Activated T-cell treated with anti-CD3 and anti-CD28 coated beads, Interleukin-2, amount 50 U/mL, for 24 hours (primary cell): Measurements from ENCODE around the gene RGS9.

Source experiments
- DNase-seq: peaks from one replicate; pipeline ENCODE4 v3.0.0-alpha.2; 2020
- H3K27ac Mint-ChIP-seq: 2 replicates; pipeline ENCODE4 v1.8.0; 2020; ENCODE audit warnings: mild to moderate bottlenecking, mixed read lengths
- H3K27me3 Mint-ChIP-seq: 2 replicates; pipeline ENCODE4 v1.8.0; 2020; ENCODE audit warnings: mixed read lengths
- H3K36me3 Mint-ChIP-seq: 2 replicates; pipeline ENCODE4 v1.8.0; 2020; ENCODE audit warnings: low read depth, mixed read lengths
- H3K4me1 Mint-ChIP-seq: 2 replicates; pipeline ENCODE4 v1.8.0; 2020; ENCODE audit warnings: low read depth, mixed read lengths
- H3K4me3 Mint-ChIP-seq: 2 replicates; pipeline ENCODE4 v1.8.0; 2020; ENCODE audit warnings: mild to moderate bottlenecking, moderate library complexity, mixed read lengths
- H3K9me3 Mint-ChIP-seq: 2 replicates; pipeline ENCODE4 v1.8.0; 2020; ENCODE audit warnings: mixed read lengths

RGS9 gene

DNA sequence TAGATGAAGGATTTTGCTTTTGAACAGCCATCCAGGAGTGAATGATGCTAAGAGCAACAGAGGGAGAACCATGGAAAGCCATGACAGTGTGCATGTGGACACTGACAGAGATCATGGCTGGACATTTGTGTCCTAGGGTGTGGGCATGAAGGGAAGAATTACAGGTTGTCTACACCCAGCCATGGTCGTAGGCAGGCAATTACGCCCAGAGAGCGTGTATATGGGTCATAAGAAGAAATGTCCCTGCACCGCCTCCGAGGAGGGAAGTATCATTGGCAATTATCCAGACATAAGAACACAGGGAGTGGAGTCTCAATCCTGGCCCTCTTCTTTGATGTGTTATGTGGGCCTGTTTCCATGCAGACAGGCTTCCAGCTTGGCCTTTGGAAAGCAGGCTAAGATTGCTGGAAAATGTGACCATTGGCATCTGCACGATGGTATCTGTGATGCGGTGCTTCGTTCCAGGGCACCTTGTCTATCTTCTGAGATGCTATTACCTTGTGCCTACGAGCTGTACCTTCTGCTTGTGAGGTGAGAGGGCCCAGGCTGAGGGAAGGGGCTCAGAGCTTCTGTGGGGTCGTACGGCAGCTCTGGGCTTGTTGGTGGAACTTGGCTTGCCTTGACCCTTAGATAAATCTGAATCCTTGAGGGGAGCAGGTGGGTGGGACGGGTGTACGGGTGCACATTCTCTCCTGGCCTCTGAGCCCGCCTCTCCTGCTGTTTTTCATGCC, 19.8 kb downstream of the RGS9 start:
- no peaks in the 10 kb centered on the region for H3K36me3 Mint-ChIP-seq
- no peaks in the 10 kb centered on the region for H3K27me3 Mint-ChIP-seq
- H3K9me3 Mint-ChIP-seq = no peaks in the 10 kb centered on the region
- H3K4me1 Mint-ChIP-seq = peaks cover 14% of the 10 kb centered on the region
- H3K27ac Mint-ChIP-seq = no peak overlapping the region
- no peak for DNase-seq
- H3K4me3 Mint-ChIP-seq = no peak overlapping the region

DNA sequence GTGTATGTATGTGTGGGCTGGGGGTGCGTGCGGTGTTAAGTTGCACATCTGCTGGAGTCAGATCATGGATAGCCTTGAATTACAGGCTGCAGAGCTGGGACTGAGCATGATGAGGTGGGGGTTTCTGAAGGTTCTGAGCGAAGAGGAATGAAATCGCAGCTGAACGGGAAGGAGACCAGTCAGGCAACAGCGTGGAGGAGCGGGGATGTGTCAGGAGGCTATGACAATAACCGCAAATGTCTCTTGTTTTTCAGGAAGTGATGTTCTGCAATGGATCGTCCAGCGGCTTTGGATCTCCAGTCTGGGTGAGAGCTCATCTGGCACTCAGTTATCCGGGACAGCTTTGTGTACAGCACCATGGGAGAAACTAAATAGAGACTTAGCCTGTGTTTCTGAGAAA, 20.9 kb downstream of the RGS9 start:
- H3K4me3 Mint-ChIP-seq = no peak overlapping the region
- no peaks in the 10 kb centered on the region for H3K27me3 Mint-ChIP-seq
- H3K36me3 Mint-ChIP-seq = no peaks in the 10 kb centered on the region
- no peak for DNase-seq
- H3K27ac Mint-ChIP-seq = no peak overlapping the region
- H3K9me3 Mint-ChIP-seq = no peaks in the 10 kb centered on the region
- peaks cover 14% of the 10 kb centered on the region for H3K4me1 Mint-ChIP-seq

DNA sequence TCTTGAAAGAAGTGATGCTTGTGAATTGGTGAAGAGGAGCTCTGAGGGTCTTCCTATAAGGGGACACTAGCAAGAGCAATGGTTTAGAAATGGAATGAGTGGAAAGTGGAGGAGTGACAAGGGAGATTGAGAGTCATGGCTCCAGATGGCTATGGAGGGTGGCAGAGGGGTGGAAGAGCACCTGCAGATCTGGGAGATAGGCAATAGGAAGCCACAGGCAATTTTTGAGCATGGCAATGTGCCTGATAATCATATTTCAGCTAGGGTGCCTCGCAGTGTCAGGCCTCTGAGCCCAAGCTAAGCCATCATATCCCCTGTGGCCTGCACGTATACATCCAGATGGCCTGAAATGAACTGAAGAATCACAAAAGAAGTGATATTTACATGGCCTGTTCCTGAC, 21.5 kb downstream of the RGS9 start:
- Mint-ChIP-seq H3K4me3 (no peak overlapping the region), H3K36me3 (no peaks in the 10 kb centered on the region), H3K27me3 (no peaks in the 10 kb centered on the region), H3K27ac (no peak overlapping the region), H3K4me1 (peaks cover 17% of the 10 kb centered on the region), H3K9me3 (no peaks in the 10 kb centered on the region)
- DNase-seq = no peak

DNA sequence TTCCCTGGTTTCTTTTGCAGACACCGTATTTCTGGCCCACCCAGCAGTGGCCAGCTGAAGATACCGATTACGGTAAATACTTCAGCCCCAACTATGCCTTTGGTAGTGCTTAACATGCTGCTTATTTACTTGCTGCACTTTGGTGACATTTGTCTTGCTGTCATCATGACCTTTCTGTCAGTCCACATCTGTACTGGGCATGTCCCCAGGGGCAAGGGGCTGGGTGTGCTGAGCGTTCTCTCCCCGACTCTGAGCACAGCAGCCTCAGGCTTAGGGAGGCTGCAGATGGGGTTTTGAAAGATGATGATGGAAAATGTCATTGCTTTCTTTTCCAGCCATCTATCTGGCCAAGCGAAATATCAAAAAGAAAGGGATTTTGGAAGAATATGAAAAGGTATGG, 23.3 kb downstream of the RGS9 start:
- Mint-ChIP-seq H3K27me3 (no peaks in the 10 kb centered on the region), H3K4me3 (no peak overlapping the region), H3K4me1 (peaks cover 19% of the 10 kb centered on the region), H3K9me3 (no peaks in the 10 kb centered on the region), H3K36me3 (no peaks in the 10 kb centered on the region), H3K27ac (no peak overlapping the region)
- DNase-seq = no peak

DNA sequence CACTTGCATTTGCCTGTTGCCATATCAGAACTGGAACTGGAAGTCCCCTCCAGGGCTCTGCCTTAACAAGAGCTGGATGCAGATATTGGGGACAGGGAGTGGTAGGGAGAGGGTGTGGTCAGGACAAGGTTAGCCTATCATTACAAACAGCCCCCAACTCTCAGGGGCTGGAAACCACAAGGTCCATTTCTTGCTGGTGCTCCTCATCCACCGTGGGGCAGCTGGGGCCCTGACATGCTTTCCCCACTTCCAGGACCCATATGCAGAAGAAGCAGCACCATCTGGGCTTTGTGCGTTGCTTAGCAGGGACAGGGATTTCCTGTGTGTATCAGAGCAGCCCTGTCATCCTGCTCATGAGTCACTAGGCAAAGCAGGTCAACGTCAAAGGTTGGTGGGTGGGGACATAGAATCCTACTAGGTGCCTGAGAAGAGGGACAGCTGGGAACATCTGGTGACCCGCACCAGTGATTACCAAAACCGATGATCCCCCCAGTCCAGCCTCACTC, 26.9 kb downstream of the RGS9 start:
- H3K27me3 Mint-ChIP-seq = no peaks in the 10 kb centered on the region
- H3K4me3 Mint-ChIP-seq = no peak overlapping the region
- no peaks in the 10 kb centered on the region for H3K9me3 Mint-ChIP-seq
- H3K4me1 Mint-ChIP-seq = peaks cover 16% of the 10 kb centered on the region
- peak; percentile 44 for DNase-seq
- no peaks in the 10 kb centered on the region for H3K36me3 Mint-ChIP-seq
- peak overlapping the region; percentile 3 for H3K27ac Mint-ChIP-seq

DNA sequence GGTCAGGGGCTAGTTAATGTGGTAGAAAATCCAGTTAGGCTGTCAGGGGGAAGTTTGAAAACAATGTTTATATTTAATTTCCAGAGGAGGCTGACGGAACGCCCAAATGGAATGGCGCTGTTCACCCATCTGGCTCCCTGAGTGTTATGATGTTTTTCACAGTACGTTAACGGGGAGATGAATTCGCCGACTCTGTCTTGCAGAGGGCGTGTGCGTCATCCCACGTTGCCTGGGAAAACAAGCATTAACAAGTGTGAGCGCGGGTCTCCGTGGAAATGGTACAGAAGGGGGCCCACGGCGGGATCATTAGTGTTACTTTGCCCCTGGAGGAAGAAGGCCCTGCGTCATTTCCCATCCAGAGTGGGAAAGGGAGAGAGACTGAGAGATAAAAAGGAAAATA, 29.6 kb downstream of the RGS9 start:
- no peaks in the 10 kb centered on the region for H3K36me3 Mint-ChIP-seq
- H3K4me3 Mint-ChIP-seq = no peak overlapping the region
- DNase-seq = no peak
- H3K27ac Mint-ChIP-seq = no peak overlapping the region
- H3K9me3 Mint-ChIP-seq = no peaks in the 10 kb centered on the region
- H3K4me1 Mint-ChIP-seq = peaks cover 21% of the 10 kb centered on the region
- H3K27me3 Mint-ChIP-seq = no peaks in the 10 kb centered on the region

DNA sequence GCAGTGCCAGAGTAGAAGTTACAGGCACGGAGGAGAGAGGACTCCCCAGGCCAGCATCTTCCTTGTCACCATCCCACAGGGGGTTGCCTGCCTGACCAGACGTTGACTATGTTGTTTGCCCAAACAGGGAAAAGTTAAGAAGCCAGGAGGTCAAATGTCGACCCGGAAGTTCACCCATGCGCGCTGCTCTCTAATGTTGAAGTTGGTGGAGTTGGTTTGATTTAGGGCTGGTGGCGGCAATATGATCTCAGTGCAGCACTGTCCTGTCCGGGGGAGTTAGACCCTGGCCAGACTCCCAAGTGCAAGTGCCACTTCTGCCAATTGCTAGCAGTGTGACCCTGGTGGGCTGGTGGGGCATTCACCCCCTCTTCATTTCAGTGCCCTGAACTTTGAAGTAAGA, 30.4 kb downstream of the RGS9 start:
- no peaks in the 10 kb centered on the region for H3K36me3 Mint-ChIP-seq

DNA sequence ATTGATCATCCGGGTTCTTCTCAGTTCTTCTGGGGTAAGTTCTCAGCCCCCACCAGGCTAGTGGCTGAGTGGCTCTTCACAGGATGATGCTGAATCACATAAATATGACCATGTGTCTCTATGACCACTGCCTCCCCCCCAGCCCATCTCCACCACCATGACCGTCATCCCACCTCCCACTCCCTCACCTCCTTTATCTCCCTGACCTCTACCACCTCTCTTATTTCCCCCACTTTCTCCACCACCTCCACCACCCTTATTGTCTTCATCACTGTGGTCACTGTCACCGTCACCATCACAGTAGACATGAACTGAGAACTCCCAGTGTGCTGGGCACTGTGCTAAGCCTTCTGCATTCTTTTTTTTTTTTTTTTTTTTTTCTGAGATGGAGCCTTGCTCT, 32.5 kb downstream of the RGS9 start:
- Mint-ChIP-seq H3K9me3 (no peaks in the 10 kb centered on the region), H3K27me3 (no peaks in the 10 kb centered on the region), H3K27ac (no peak overlapping the region)

More for the DNA sequence above, 30.4 kb downstream of the RGS9 start:
- Mint-ChIP-seq H3K4me3 (no peak overlapping the region), H3K9me3 (no peaks in the 10 kb centered on the region), H3K27me3 (no peaks in the 10 kb centered on the region), H3K27ac (no peak overlapping the region), H3K4me1 (peaks cover 26% of the 10 kb centered on the region)
- DNase-seq = no peak

DNA sequence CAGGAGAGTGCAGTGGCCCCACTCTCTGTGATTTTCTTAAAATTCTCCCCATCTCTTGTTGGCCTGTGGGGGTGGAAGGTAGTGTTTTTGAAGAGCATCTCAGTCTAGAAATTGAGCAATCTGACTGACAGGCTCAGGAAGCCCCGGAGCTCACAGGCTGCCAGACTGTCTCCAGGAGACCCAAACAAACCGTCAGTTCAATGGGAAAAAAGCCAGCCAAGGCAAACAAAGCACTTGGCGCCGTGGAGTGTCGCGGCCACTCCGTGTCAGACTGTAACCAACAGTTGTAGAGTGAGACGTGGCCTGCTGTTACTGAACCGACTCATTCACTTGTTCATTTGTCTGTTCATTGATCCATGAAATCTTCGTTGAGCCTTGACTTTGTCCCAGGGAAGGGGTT, 33.7 kb downstream of the RGS9 start:
- H3K27ac Mint-ChIP-seq = no peak overlapping the region
- H3K4me1 Mint-ChIP-seq = peaks cover 10% of the 10 kb centered on the region
- DNase-seq = no peak
- no peaks in the 10 kb centered on the region for H3K36me3 Mint-ChIP-seq
- no peak overlapping the region for H3K4me3 Mint-ChIP-seq
- H3K9me3 Mint-ChIP-seq = no peaks in the 10 kb centered on the region
- no peaks in the 10 kb centered on the region for H3K27me3 Mint-ChIP-seq

More for the DNA sequence above, 32.5 kb downstream of the RGS9 start:
- Mint-ChIP-seq H3K4me3 (no peak overlapping the region), H3K36me3 (no peaks in the 10 kb centered on the region), H3K4me1 (peaks cover 13% of the 10 kb centered on the region)
- no peak for DNase-seq

DNA sequence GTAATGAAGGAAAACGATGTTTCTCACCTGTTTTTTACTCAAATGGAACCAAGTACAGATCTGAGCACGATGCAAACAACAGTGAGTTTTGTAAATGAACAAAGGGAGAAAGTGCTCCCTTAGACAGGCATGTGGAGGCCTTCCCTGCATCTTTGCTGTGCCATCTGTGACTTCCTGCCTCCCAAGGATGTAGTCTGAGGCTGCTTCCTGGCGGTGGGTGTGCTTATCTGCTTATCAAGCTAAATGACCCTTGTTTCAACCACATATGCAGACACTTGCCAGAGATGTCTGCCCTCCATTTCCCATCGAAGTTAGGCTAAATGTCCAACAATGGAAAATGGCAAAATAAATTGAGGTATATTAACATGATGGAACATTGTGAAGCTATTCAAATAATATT, 34.6 kb downstream of the RGS9 start:
- H3K36me3 Mint-ChIP-seq = no peaks in the 10 kb centered on the region
- no peak overlapping the region for H3K4me3 Mint-ChIP-seq
- H3K4me1 Mint-ChIP-seq = peaks cover 12% of the 10 kb centered on the region
- H3K27ac Mint-ChIP-seq = no peak overlapping the region
- DNase-seq = no peak
- H3K27me3 Mint-ChIP-seq = no peaks in the 10 kb centered on the region
- no peaks in the 10 kb centered on the region for H3K9me3 Mint-ChIP-seq

DNA sequence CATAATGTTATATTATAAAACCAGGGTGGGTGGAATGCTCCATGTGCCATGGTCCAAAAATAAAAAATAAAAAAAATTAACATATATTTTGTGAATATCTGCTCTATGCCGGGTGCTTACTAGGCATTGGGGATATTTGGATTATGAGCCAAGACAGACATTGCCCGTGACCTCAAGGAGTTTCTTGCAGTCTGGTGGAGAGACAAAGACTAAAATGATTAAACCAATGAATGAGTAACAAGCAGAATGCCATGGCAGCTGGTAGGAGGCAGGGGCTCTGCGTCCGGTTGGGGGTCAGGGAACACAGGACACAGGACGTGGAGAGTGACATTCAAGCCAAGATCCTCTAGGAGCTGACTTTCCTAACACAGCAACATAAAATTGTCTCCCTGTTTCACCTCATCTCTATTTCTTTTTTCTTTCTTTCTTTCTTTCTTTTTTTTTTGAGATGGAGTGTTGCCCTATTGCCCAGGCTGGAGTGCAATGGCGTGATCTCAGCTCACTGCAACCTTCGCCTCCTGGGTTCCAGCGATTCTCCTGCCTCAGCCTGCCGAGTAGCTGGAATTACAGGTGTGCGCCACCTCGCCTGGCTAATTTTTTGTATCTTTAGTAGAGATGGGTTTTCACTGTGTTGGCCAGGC, 35.4 kb downstream of the RGS9 start:
- Mint-ChIP-seq H3K36me3 (no peaks in the 10 kb centered on the region), H3K27ac (peak overlapping the region; percentile 63), H3K4me1 (peaks cover 16% of the 10 kb centered on the region), H3K9me3 (no peaks in the 10 kb centered on the region), H3K4me3 (no peak overlapping the region), H3K27me3 (no peaks in the 10 kb centered on the region)
- no peak for DNase-seq

DNA sequence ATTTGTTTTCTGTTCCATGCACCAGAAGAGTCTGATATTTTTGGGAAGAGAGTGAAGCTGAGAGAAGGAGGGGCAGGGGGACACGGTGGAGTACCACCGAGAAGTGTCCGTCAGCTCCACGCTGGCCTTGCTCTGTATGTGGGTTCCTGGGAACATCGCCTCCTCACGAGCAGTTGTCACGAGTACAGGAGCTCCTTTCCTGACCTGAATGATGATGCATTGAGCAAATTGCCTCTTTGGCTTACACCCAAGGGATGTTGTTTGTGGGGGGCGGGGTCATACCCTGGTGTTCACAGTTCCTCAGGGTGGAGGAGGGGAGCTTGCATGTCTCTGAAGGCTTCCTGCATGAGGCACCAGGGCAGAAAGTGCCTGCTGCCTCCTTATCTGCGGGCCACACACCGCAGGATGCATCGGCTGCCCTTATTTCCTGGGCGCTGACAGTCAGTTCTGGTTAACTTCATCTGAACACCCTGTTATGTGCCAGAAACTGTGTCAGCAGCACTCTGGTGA, 36.2 kb downstream of the RGS9 start:
- Mint-ChIP-seq H3K27me3 (no peaks in the 10 kb centered on the region), H3K9me3 (no peaks in the 10 kb centered on the region), H3K27ac (peak overlapping the region; percentile 63), H3K36me3 (no peaks in the 10 kb centered on the region), H3K4me1 (peaks cover 21% of the 10 kb centered on the region), H3K4me3 (no peak overlapping the region)
- peak; percentile 65 for DNase-seq

DNA sequence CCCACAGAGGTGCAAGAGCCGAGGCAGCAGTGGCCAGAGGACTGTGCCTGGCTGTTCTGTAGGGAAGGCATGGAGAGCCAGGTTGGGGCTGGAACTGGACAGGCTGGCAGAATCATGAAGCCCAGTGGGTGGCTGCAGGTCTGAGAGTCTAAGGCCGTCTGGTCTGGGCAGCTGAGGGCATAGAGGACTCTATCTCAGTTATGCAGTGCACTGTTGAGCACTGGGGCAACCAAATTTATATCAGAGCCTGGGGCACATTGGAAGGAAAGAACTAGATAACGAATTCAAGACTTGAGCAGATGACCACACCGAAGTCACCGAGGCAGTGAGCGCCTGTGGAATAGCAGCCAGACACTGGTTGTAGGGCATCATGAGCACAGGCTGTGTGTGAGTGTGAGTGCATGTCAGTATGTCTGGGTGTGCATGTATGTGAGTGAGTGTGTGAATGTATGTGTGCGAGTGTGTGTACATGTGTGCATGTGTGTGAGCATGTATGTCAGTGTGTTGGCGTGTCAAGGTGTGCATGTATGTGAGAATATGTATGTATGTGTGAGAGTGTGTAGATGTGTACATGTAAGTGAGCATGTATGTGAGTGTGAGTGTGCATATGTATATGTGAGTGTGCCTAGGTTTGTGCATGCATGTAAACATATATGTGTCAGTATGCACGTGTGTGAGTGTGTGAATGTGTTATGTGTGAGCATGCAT, 37.0 kb downstream of the RGS9 start:
- no peak for DNase-seq
- Mint-ChIP-seq H3K27me3 (no peaks in the 10 kb centered on the region), H3K4me1 (peaks cover 27% of the 10 kb centered on the region), H3K27ac (no peak overlapping the region), H3K4me3 (no peak overlapping the region), H3K9me3 (no peaks in the 10 kb centered on the region), H3K36me3 (no peaks in the 10 kb centered on the region)

DNA sequence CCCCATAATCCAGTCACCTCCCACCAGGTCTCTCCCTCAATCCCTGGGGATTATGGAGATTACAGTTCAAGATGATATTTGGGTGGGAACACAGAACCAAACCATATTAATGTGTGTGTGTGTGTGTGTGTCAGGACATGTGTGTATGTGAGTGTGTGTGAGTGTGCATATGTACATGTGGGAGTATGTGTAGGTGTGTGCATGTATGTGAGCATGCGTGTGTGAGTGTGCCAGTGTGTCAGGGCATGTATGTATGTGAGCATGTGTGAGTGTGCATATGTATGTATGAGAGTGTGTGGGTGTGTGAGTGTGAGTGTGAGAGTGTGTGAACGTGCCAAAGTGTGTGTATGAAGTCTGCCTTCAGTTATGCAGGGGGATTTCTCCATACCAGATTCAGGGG, 37.8 kb downstream of the RGS9 start:
- Mint-ChIP-seq H3K9me3 (no peaks in the 10 kb centered on the region), H3K4me1 (peaks cover 35% of the 10 kb centered on the region), H3K27ac (no peak overlapping the region), H3K4me3 (no peak overlapping the region), H3K27me3 (no peaks in the 10 kb centered on the region), H3K36me3 (no peaks in the 10 kb centered on the region)
- no peak for DNase-seq

DNA sequence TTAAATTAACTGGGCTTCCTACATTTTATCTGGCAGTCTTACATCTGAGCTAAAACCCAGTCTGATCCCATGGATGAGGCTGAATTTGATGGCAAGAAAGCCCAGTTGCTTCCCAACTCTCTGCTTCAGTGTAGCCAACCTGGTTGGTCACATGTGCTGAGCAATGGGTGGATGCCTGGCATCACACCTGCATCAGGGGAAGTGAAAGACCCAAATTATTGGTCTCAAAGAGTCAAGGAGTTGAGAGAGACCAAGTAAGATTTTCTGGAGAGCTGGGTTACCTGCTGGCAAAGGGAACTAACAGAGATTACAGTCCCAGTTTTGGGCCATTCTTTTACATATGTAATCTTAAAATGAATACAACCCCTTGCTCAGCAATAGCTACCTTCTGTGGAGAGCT, 38.8 kb downstream of the RGS9 start:
- H3K27me3 Mint-ChIP-seq = no peaks in the 10 kb centered on the region
- peaks cover 45% of the 10 kb centered on the region for H3K4me1 Mint-ChIP-seq
- no peaks in the 10 kb centered on the region for H3K9me3 Mint-ChIP-seq
- DNase-seq = no peak
- no peak overlapping the region for H3K27ac Mint-ChIP-seq
- H3K36me3 Mint-ChIP-seq = no peaks in the 10 kb centered on the region
- H3K4me3 Mint-ChIP-seq = no peak overlapping the region
